ENCODE results near the gene EPN3. TPM values are rescaled to one million over a fixed set of nuclear protein-coding genes. Genes with fewer than 3 reads are reported as not detected.

The EPN3 gene
- total RNA-seq, 1 experiment from 2014 or later, result 0.92 TPM

DNA sequence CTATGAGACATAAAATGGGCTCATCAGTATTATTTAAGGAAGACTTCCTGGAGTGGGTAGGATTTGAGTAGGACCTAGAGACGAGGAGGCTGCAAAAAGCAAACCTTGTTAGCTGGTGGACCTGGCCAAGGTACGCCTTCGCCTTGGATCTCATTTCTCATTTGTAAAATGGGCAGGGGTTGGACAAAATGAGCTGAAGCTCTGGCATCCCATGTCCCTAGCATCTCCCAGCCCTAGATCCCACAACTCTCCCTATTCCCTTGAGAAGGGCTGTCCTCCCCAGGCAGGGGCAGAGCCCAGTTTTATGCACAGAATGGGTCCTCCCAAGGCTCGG, 14.1 kb downstream of the EPN3 start:
- intact Hi-C loops (cut with micrococcal nuclease; ENCODE audit: unreplicated experiment), result loop anchor here (2.0 to 5.0 kb wide), 2 partner anchors 148 to 296 kb away; no protein-coding TSS in a partner anchor
- Histone ChIP-seq H3K27me3 (ENCODE audit: control insufficient read depth, insufficient read depth, low read length) (no peaks in the 10 kb centered on the region), H3K4me3 (ENCODE audit: low read depth in 2 of 2, low read length in 2 of 2) (peak overlapping the region; percentile 52 to 73), H3K4me1 (ENCODE audit: control insufficient read depth, insufficient read depth, low read length) (peaks cover 26% of the 10 kb centered on the region), H3K36me3 (ENCODE audit: control insufficient read depth, insufficient read depth, low read length) (no peaks in the 10 kb centered on the region), H3K27ac (ENCODE audit: low read length) (peak overlapping the region; percentile 3; the same call in 1 of the 2 replicates), H3K9me3 (ENCODE audit: control insufficient read depth, insufficient read depth, low read depth, low read length) (no peaks in the 10 kb centered on the region)
- DNase-seq (ENCODE audit: low read depth, low spot score) (no peak), ATAC-seq (no peak)
- POLR2A ChIA-PET, result interaction anchor here (1.0 kb wide), 1 partner anchor 236 kb away, joined by 5 read pairs; no protein-coding TSS in a partner anchor
- CTCF ChIA-PET, result interaction anchor here (0.6 to 3.6 kb wide), 5 partner anchors 68 to 148 kb away, joined by 3 to 15 read pairs (median 5); no protein-coding TSS in a partner anchor
- in situ Hi-C loops (cut with HindIII; ENCODE audit: low pct_unique_long_range_greater_than_20kb, low sequenced_read_pairs), result no loop called here
- no TSS peak for BruUV-seq (replicated peaks)
- TF ChIP-seq SIN3A (IDR thresholded peaks at IDR 0.05; ENCODE audit: borderline replicate concordance, insufficient read depth, low read depth, low read length) (no peak), REST (IDR thresholded peaks at IDR 0.05; ENCODE audit: insufficient read depth in 1 of 2, low read depth in 2 of 2, low read length in 1 of 2) (no peak), TCF7L2 (IDR thresholded peaks at IDR 0.05; ENCODE audit: low read depth, low read length) (no peak), POLR2AphosphoS5 (IDR thresholded peaks at IDR 0.05; ENCODE audit: low read depth, low read length) (no peak)
- TF ChIP-seq, protein P1, sequence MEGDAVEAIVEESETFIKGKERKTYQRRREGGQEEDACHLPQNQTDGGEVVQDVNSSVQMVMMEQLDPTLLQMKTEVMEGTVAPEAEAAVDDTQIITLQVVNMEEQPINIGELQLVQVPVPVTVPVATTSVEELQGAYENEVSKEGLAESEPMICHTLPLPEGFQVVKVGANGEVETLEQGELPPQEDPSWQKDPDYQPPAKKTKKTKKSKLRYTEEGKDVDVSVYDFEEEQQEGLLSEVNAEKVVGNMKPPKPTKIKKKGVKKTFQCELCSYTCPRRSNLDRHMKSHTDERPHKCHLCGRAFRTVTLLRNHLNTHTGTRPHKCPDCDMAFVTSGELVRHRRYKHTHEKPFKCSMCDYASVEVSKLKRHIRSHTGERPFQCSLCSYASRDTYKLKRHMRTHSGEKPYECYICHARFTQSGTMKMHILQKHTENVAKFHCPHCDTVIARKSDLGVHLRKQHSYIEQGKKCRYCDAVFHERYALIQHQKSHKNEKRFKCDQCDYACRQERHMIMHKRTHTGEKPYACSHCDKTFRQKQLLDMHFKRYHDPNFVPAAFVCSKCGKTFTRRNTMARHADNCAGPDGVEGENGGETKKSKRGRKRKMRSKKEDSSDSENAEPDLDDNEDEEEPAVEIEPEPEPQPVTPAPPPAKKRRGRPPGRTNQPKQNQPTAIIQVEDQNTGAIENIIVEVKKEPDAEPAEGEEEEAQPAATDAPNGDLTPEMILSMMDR (IDR thresholded peaks at IDR 0.05), result no peak

DNA sequence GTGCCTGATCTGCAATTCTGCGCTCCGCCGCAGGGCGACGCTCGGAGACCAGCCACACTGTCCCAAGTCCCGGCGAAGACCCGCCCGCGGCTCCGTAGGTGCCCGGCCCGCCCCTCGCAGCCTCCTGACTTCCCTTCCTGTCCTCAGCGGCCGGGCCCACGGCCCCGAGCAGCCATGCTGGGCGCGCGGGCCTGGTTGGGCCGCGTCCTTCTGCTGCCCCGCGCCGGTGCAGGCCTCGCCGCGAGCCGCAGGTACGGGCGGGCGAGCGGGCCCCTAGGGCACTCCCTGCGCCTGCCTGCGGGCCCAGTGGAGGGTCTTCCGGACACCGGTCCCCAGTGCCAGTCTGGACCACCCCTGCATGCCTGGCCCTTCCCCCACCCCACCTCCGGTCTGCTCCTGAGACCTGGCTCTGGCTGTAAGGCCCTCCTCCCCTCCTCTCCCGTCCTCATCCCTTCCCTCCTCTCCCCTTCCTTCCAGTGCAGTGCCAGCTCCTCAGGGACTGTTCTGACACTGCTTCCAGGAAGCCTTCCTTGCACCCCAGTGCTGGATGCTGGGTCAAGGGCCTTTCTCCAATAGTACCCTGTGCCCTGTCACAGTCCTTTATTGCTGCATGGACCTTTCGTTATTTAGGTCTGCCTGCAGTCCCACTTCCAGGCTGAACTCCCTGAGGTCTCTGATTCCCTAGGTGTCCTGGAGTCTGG, 14.7 kb downstream of the EPN3 start, which contains the start of gene SPATA20:
Gene SPATA20 (plus strand): TSS at position 140 of the 701 bp plus-strand sequence. CDS start 35 bp downstream, at position 175.
- Histone ChIP-seq H3K27me3 (ENCODE audit: control insufficient read depth, insufficient read depth, low read length) (no peaks in the 10 kb centered on the region), H3K36me3 (ENCODE audit: control insufficient read depth, insufficient read depth, low read length) (no peaks in the 10 kb centered on the region), H3K9me3 (ENCODE audit: control insufficient read depth, insufficient read depth, low read depth, low read length) (no peaks in the 10 kb centered on the region), H3K4me3 (ENCODE audit: low read depth in 2 of 2, low read length in 2 of 2) (peak within 1 kb of the TSS; percentile 52 to 73), H3K27ac (ENCODE audit: low read length) (peak within 1 kb of the TSS; percentile 94), H3K4me1 (ENCODE audit: control insufficient read depth, insufficient read depth, low read length) (peaks cover 26% of the 10 kb centered on the region)
- CTCF ChIA-PET, result interaction anchor here (0.6 to 3.6 kb wide), 4 partner anchors 73 to 148 kb away, joined by 3 to 15 read pairs (median 8); no protein-coding TSS in a partner anchor
- in situ Hi-C loops (cut with HindIII; ENCODE audit: low pct_unique_long_range_greater_than_20kb, low sequenced_read_pairs), result no loop called here
- intact Hi-C loops (cut with micrococcal nuclease; ENCODE audit: unreplicated experiment), result loop anchor here (2.0 to 5.0 kb wide), 2 partner anchors 148 to 295 kb away; no protein-coding TSS in a partner anchor
- peak; percentile 86 for ATAC-seq
- peak; percentile 61 for DNase-seq (ENCODE audit: low read depth, low spot score)
- TF ChIP-seq, protein P1 (IDR thresholded peaks at IDR 0.05), result peak; percentile 100
- TF ChIP-seq TCF7L2 (IDR thresholded peaks at IDR 0.05; ENCODE audit: low read depth, low read length), result no peak
- 0 out of 4 replicates have a peak, but pooled peaks of 1 of the 2 experiments have one; percentile 12 for TF ChIP-seq REST (IDR thresholded peaks at IDR 0.05; ENCODE audit: insufficient read depth in 1 of 2, low read depth in 2 of 2, low read length in 1 of 2)
- peak; percentile 58 for TF ChIP-seq POLR2AphosphoS5 (IDR thresholded peaks at IDR 0.05; ENCODE audit: low read depth, low read length)
- peak; percentile 77; the same call in 1 of the 2 replicates for TF ChIP-seq SIN3A (IDR thresholded peaks at IDR 0.05; ENCODE audit: borderline replicate concordance, insufficient read depth, low read depth, low read length)
- BruUV-seq (replicated peaks), result no TSS peak
- POLR2A ChIA-PET, result interaction anchor here (0.7 to 1.0 kb wide), 2 partner anchors 14 to 236 kb away, joined by 3 to 5 read pairs; no protein-coding TSS in a partner anchor

Measured in Panc1 (cell line).